GM23338 (cell line): ENCODE measurements around the gene PNPT1. TPM values are rescaled to one million over a fixed set of nuclear protein-coding genes. Genes with fewer than 3 reads are reported as not detected.
"Not testable (repeated sequence)": the region's sequence is repeated elsewhere in the genome, so short reads cannot be mapped to it uniquely, and the experiment has no call there.

Source experiments
- ATAC-seq: fragments of 200-7000 bp; cut with Tn5 transposase; 3 replicates; pipeline ENCODE4 v1.9.1; 2020
- DNase-seq: peaks from one replicate; pipeline ENCODE4 v3.0.0-alpha.2; 2015; ENCODE audit warnings: low spot score
- H2AFZ ChIP-seq: fragments of 200-600 bp; sonication (generic); 2 replicates; pipeline ENCODE4 v1.8.0; 2016; ENCODE audit warnings: antibody characterized with exemption, mild to moderate bottlenecking, moderate library complexity
- H3F3A ChIP-seq: fragments of 200-600 bp; sonication (generic); replicated peaks from 2 replicates; pipeline ENCODE4 v1.8.0; 2017; ENCODE audit warnings: antibody characterized with exemption, mixed run types, low read depth
- H3K27ac ChIP-seq: fragments of 200-600 bp; sonication (generic); 2 replicates; pipeline ENCODE4 v1.6.1; 2016; ENCODE audit warnings: low read depth
- H3K27me3 ChIP-seq: fragments of 200-600 bp; sonication (generic); 2 replicates; pipeline ENCODE4 v1.8.0; 2016; ENCODE audit warnings: mild to moderate bottlenecking, mixed run types, moderate library complexity; ENCODE audit not compliant: insufficient read depth
- H3K36me3 ChIP-seq: fragments of 200-600 bp; sonication (generic); 2 replicates; pipeline ENCODE4 v1.8.0; 2016; ENCODE audit warnings: mild to moderate bottlenecking; ENCODE audit not compliant: insufficient read depth
- H3K4me1 ChIP-seq: fragments of 200-600 bp; sonication (generic); 2 replicates; pipeline ENCODE4 v1.8.0; 2016; ENCODE audit warnings: mild to moderate bottlenecking, moderate library complexity; ENCODE audit not compliant: insufficient read depth
- H3K4me2 ChIP-seq: fragments of 200-600 bp; sonication (generic); 2 replicates; pipeline ENCODE4 v1.7.1; 2017; ENCODE audit warnings: mixed run types
- H3K4me3 ChIP-seq: fragments of 200-600 bp; sonication (generic); 2 replicates; pipeline ENCODE4 v1.6.1; 2016; ENCODE audit warnings: mixed run types
- H3K79me2 ChIP-seq: fragments of 200-600 bp; sonication (generic); replicated peaks from 2 replicates; pipeline ENCODE4 v1.8.0; 2017; ENCODE audit warnings: mild to moderate bottlenecking; ENCODE audit not compliant: insufficient read depth
- H3K9me2 ChIP-seq: fragments of 200-600 bp; sonication (generic); 2 replicates; pipeline ENCODE4 v1.8.0; 2017; ENCODE audit not compliant: insufficient read depth
- H4K20me1 ChIP-seq: fragments of 200-600 bp; sonication (generic); replicated peaks from 2 replicates; pipeline ENCODE4 v1.8.0; 2017; ENCODE audit warnings: mild to moderate bottlenecking; ENCODE audit not compliant: insufficient read depth
- H3K27ac Mint-ChIP-seq: 2 replicates; pipeline ENCODE4 v1.8.0; 2020; ENCODE audit warnings: inconsistent platforms, mild to moderate bottlenecking, moderate library complexity, mixed read lengths
- H3K27me3 Mint-ChIP-seq: 3 replicates; pipeline ENCODE4 v1.8.0; 2022; ENCODE audit warnings: low read depth, mild to moderate bottlenecking, moderate library complexity, mixed read lengths, inconsistent platforms; ENCODE audit not compliant: insufficient read depth, poor library complexity
- H3K36me3 Mint-ChIP-seq: 3 replicates; pipeline ENCODE4 v1.8.0; 2021; ENCODE audit warnings: low read depth, mild to moderate bottlenecking, inconsistent platforms, moderate library complexity, mixed read lengths
- H3K4me1 Mint-ChIP-seq: 3 replicates; pipeline ENCODE4 v1.8.0; 2020; ENCODE audit warnings: mild to moderate bottlenecking, inconsistent platforms, mixed read lengths
- H3K4me3 Mint-ChIP-seq: 3 replicates; pipeline ENCODE4 v1.8.0; 2021; ENCODE audit warnings: moderate library complexity, mild to moderate bottlenecking, inconsistent platforms, mixed read lengths
- H3K9me3 Mint-ChIP-seq: 3 replicates; pipeline ENCODE4 v1.8.0; 2020; ENCODE audit warnings: moderate library complexity, mild to moderate bottlenecking, inconsistent platforms, mixed read lengths
- CREB1 ChIP-seq: fragments of 250-450 bp; sonication (Bioruptor Pico); IDR thresholded peaks from 2 replicates; pipeline ENCODE4 v1.5.0; 2020; ENCODE audit warnings: low read depth, mild to moderate bottlenecking, moderate library complexity
- ETS1 ChIP-seq: IDR thresholded peaks from 2 replicates; pipeline ENCODE4 v1.6.1; 2016; ENCODE audit warnings: antibody characterized with exemption
- EZH2 ChIP-seq: fragments of 200-600 bp; sonication (generic); IDR thresholded peaks from one replicate; pipeline ENCODE4 v1.8.0; 2017; ENCODE audit warnings: antibody characterized with exemption, mild to moderate bottlenecking, low read depth; ENCODE audit not compliant: unreplicated experiment
- EZH2phosphoT487 ChIP-seq: fragments of 200-600 bp; sonication (generic); IDR thresholded peaks from one replicate; pipeline ENCODE4 v1.8.1; 2018; ENCODE audit warnings: antibody characterized with exemption; ENCODE audit not compliant: unreplicated experiment
- NANOG ChIP-seq: IDR thresholded peaks from 2 replicates; pipeline ENCODE4 v1.6.1; 2016; ENCODE audit warnings: antibody characterized with exemption, borderline replicate concordance
- POLR2AphosphoS5 ChIP-seq: IDR thresholded peaks from 2 replicates; pipeline ENCODE4 v1.6.1; 2016; ENCODE audit warnings: antibody characterized with exemption, low read depth
- ZNF114 ChIP-seq: fragments of 250-450 bp; sonication (Bioruptor Pico); IDR thresholded peaks from 2 replicates; pipeline ENCODE4 v1.5.0; 2020; ENCODE audit warnings: mild to moderate bottlenecking, moderate library complexity
- ZNF331 ChIP-seq: fragments of 250-450 bp; sonication (Bioruptor Pico); IDR thresholded peaks from 2 replicates; pipeline ENCODE4 v1.5.0; 2020; ENCODE audit warnings: low read depth, mild to moderate bottlenecking, moderate library complexity
- ZNF462 ChIP-seq: fragments of 250-450 bp; sonication (Bioruptor Pico); IDR thresholded peaks from 2 replicates; pipeline ENCODE4 v1.5.0; 2020; ENCODE audit warnings: mild to moderate bottlenecking, moderate library complexity
- polyA plus RNA-seq: library from polyadenylated mRNA; unstranded; fragments of >200 nt; fragmentation: Nextera tagmentation; extraction: Ambion mirVana; gene quantifications from 2 replicates; pipeline ENCODE4 v1.2.1, GENCODE V29; 2016
- total RNA-seq: library from RNA; depleted of rRNA; stranded (reverse); fragments of >200 nt; shearing (Covaris generic); gene quantifications from 2 replicates; pipeline ENCODE4 v1.2.3, GENCODE V29; 2014

Gene PNPT1
- total and polyA plus RNA-seq, 2 experiments from 2014 or later: 31.1 to 34.6 TPM

DNA sequence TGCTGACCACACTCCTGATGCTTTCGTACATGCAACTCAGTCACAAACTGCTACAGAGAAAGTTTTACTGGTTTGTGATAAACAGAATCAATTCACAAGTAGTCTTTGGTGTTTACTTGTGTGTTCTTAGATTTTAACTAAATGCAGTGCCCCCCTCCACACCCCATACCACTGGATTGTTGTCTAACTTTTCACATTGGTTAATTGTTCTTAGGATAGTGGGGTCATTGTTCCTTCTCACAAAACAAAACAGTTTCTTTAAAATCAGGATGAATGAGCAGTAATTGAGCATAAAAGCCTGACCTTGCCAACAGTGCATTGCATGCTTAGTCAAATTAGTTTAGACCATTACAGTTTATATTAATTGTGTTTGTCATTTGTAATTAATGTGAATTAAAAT is 14.1 kb upstream of the PNPT1 start:
- no peak overlapping the region for H3K4me2 ChIP-seq
- no peaks in the 10 kb centered on the region for H3K27me3 ChIP-seq
- Mint-ChIP-seq H3K4me3 (no peak overlapping the region), H3K27ac (no peak overlapping the region), H3K4me1 (peaks cover 8% of the 10 kb centered on the region; the same call in 2 of the 3 replicates), H3K27me3 (no peaks in the 10 kb centered on the region), H3K36me3 (no peaks in the 10 kb centered on the region), H3K9me3 (no peaks in the 10 kb centered on the region; the same call in 2 of the 3 replicates)
- H2AFZ ChIP-seq: peak overlapping the region; percentile 43; the same call in 1 of the 2 replicates
- no peaks in the 10 kb centered on the region for H4K20me1 ChIP-seq
- no peak overlapping the region for H3K27ac ChIP-seq
- H3K9me2 ChIP-seq: no peaks in the 10 kb centered on the region
- H3F3A ChIP-seq: no peaks in the 10 kb centered on the region
- 0 out of 2 replicates have a peak, but pooled peaks cover 7% of the 10 kb centered on the region for H3K4me1 ChIP-seq
- ATAC-seq (no peak), DNase-seq (no peak)
- no peaks in the 10 kb centered on the region for H3K79me2 ChIP-seq
- no peaks in the 10 kb centered on the region for H3K36me3 ChIP-seq
- H3K4me3 ChIP-seq: no peak overlapping the region
- TF ChIP-seq NANOG (no peak), EZH2 (no peak), ETS1 (no peak), EZH2phosphoT487 (no peak), POLR2AphosphoS5 (no peak), CREB1 (no peak), ZNF114 (CRISPR knock-in tag) (no peak), ZNF331 (CRISPR knock-in tag) (no peak), ZNF462 (CRISPR knock-in tag) (no peak)

- DNase-seq, H3K9me2 ChIP-seq, H3K4me2 ChIP-seq, H3K27me3 Mint-ChIP-seq, H3F3A ChIP-seq, H3K27ac ChIP-seq, H3K27me3 ChIP-seq, H2AFZ ChIP-seq, H3K79me2 ChIP-seq, H3K4me3 Mint-ChIP-seq, H4K20me1 ChIP-seq, H3K36me3 Mint-ChIP-seq, H3K4me1 Mint-ChIP-seq, H3K9me3 Mint-ChIP-seq, H3K4me3 ChIP-seq, ATAC-seq, H3K4me1 ChIP-seq, H3K27ac Mint-ChIP-seq, H3K36me3 ChIP-seq: not testable (repeated sequence)
Observed at GRCh38 chr2:55706258-55706657, 12.6 kb upstream of the PNPT1 start.
